SK-N-SH treated with all-trans-retinoic acid at 6 μM for 48 hours (cell line): ENCODE results near the gene NTMT1.

ENCODE experiments used
- ATAC-seq: fragments of 200-7000 bp; cut with Tn5 transposase; 3 replicates; pipeline ENCODE4 v1.9.1; 2020; ENCODE audit warnings: mild to moderate bottlenecking, moderate library complexity
- ARNTL ChIP-seq: fragments of 450-650 bp; formaldehyde crosslinking; IDR thresholded peaks from 2 replicates; pipeline ENCODE4 v1.5.0; 2020; ENCODE audit warnings: low read depth, mild to moderate bottlenecking, moderate library complexity, borderline replicate concordance
- BACH2 ChIP-seq: fragments of 250-450 bp; sonication (Bioruptor Pico); IDR thresholded peaks from 2 replicates; pipeline ENCODE4 v1.9.0; 2021; ENCODE audit warnings: mild to moderate bottlenecking, borderline replicate concordance
- CREB5 ChIP-seq: fragments of 250-450 bp; sonication (Bioruptor Pico); IDR thresholded peaks from 2 replicates; pipeline ENCODE4 v1.5.1; 2020; ENCODE audit warnings: low read depth, mild to moderate bottlenecking, moderate library complexity
- CSDC2 ChIP-seq: fragments of 250-450 bp; sonication (Bioruptor Pico); IDR thresholded peaks from 2 replicates; pipeline ENCODE4 v1.5.0; 2020; ENCODE audit warnings: mild to moderate bottlenecking, moderate library complexity
- CSRNP3 ChIP-seq: fragments of 250-450 bp; sonication (Bioruptor Pico); IDR thresholded peaks from 2 replicates; pipeline ENCODE4 v1.5.1; 2021; ENCODE audit warnings: mild to moderate bottlenecking, moderate library complexity
- GLIS3 ChIP-seq: fragments of 250-450 bp; sonication (Bioruptor Pico); IDR thresholded peaks from 2 replicates; pipeline ENCODE4 v1.5.0; 2020; ENCODE audit warnings: mild to moderate bottlenecking, moderate library complexity
- ISL1 ChIP-seq: fragments of 250-450 bp; sonication (Bioruptor Pico); IDR thresholded peaks from 2 replicates; pipeline ENCODE4 v2.1.2; 2022; ENCODE audit warnings: mild to moderate bottlenecking, moderate library complexity
- OSR1 ChIP-seq: fragments of 250-450 bp; sonication (Bioruptor Pico); IDR thresholded peaks from 2 replicates; pipeline ENCODE4 v1.8.0; 2022; ENCODE audit warnings: moderate library complexity, mild to moderate bottlenecking, inconsistent platforms
- PATZ1 ChIP-seq: fragments of 250-450 bp; sonication (Bioruptor Pico); IDR thresholded peaks from 2 replicates; pipeline ENCODE4 v1.8.0; 2020; ENCODE audit warnings: mild to moderate bottlenecking, moderate library complexity, borderline replicate concordance
- POU6F1 ChIP-seq: fragments of 250-450 bp; sonication (Bioruptor Pico); IDR thresholded peaks from 2 replicates; pipeline ENCODE4 v1.8.0; 2021; ENCODE audit warnings: low read depth, mild to moderate bottlenecking, moderate library complexity, borderline replicate concordance
- RARB ChIP-seq: fragments of 250-450 bp; sonication (Bioruptor Pico); IDR thresholded peaks from 2 replicates; pipeline ENCODE4 v1.8.0; 2021; ENCODE audit warnings: mild to moderate bottlenecking, moderate library complexity
- SNAI2 ChIP-seq: fragments of 250-450 bp; sonication (Bioruptor Pico); IDR thresholded peaks from 2 replicates; pipeline ENCODE4 v1.5.0; 2020; ENCODE audit warnings: mild to moderate bottlenecking, moderate library complexity
- TCF4 ChIP-seq: fragments of 250-450 bp; sonication (Bioruptor Pico); IDR thresholded peaks from 2 replicates; pipeline ENCODE4 v1.8.0; 2021; ENCODE audit warnings: mild to moderate bottlenecking, moderate library complexity, borderline replicate concordance
- TSHZ2 ChIP-seq: fragments of 250-450 bp; sonication (Bioruptor Pico); IDR thresholded peaks from 2 replicates; pipeline ENCODE4 v1.5.0; 2020; ENCODE audit warnings: mild to moderate bottlenecking, moderate library complexity
- ZC3H10 ChIP-seq: fragments of 250-450 bp; sonication (Bioruptor Pico); IDR thresholded peaks from 2 replicates; pipeline ENCODE4 v1.5.1; 2021; ENCODE audit warnings: mild to moderate bottlenecking, moderate library complexity
- ZFP3 ChIP-seq: fragments of 250-450 bp; sonication (Bioruptor Pico); IDR thresholded peaks from 2 replicates; pipeline ENCODE4 v1.5.0; 2020; ENCODE audit warnings: mild to moderate bottlenecking, moderate library complexity
- ZFP30 ChIP-seq: fragments of 450-650 bp; formaldehyde crosslinking; IDR thresholded peaks from 2 replicates; pipeline ENCODE4 v1.5.0; 2022; ENCODE audit warnings: mild to moderate bottlenecking, moderate library complexity
- ZNF8 ChIP-seq: fragments of 450-650 bp; formaldehyde crosslinking; IDR thresholded peaks from 2 replicates; pipeline ENCODE4 v1.5.0; 2020; ENCODE audit warnings: mild to moderate bottlenecking, moderate library complexity

NTMT1 gene

GRCh38 chr9:129643706-129644105 is 17.7 kb downstream of the NTMT1 start:
- no peak for TF ChIP-seq TCF4
- no peak for ATAC-seq

GRCh38 chr9:129644365-129644764 is 18.4 kb downstream of the NTMT1 start:
- TF ChIP-seq PATZ1 (CRISPR knock-in tag): no peak
- TF ChIP-seq ARNTL: no peak
- TF ChIP-seq OSR1 (CRISPR knock-in tag): no peak
- no peak for TF ChIP-seq CREB5 (CRISPR knock-in tag)
- TF ChIP-seq POU6F1: no peak
- no peak for TF ChIP-seq CSRNP3
- TF ChIP-seq GLIS3 (CRISPR knock-in tag): no peak
- TF ChIP-seq ZC3H10 (CRISPR knock-in tag): no peak
- TF ChIP-seq ZFP3 (CRISPR knock-in tag): no peak
- no peak for TF ChIP-seq SNAI2 (CRISPR knock-in tag)
- TF ChIP-seq RARB (CRISPR knock-in tag): no peak
- no peak for TF ChIP-seq ZFP30

GRCh38 chr9:129644902-129645301 is 18.9 kb downstream of the NTMT1 start:
- ATAC-seq: no peak
- TF ChIP-seq CREB5 (CRISPR knock-in tag) (no peak), BACH2 (CRISPR knock-in tag) (no peak)

More at GRCh38 chr9:129644365-129644764, 18.4 kb downstream of the NTMT1 start:
- ATAC-seq: no peak

GRCh38 chr9:129646252-129646651 is 20.3 kb downstream of the NTMT1 start:
- no peak for ATAC-seq
- TF ChIP-seq PATZ1 (CRISPR knock-in tag): no peak

- no peak for ATAC-seq
- no peak for TF ChIP-seq ZNF8 (CRISPR knock-in tag)
- no peak for TF ChIP-seq TSHZ2 (CRISPR knock-in tag)
- TF ChIP-seq ISL1: no peak
- no peak for TF ChIP-seq RARB (CRISPR knock-in tag)
- TF ChIP-seq PATZ1 (CRISPR knock-in tag): no peak
- TF ChIP-seq TCF4: no peak
- TF ChIP-seq CSDC2 (CRISPR knock-in tag): no peak
- TF ChIP-seq ARNTL: no peak
- no peak for TF ChIP-seq POU6F1
These were observed 20.7 kb downstream of the NTMT1 start for GRCh38 chr9:129646654-129647053.
